H9 (cell line): ENCODE results near the gene ZFAND3. TPM values are rescaled to one million over a fixed set of nuclear protein-coding genes. Genes with fewer than 3 reads are reported as not detected.

ENCODE experiments used
- DNase-seq: peaks from one replicate; pipeline ENCODE4 v3.0.0-alpha.2; 2017
- H2AFZ ChIP-seq: one replicate; pipeline ENCODE4 v1.6.1; 2013; ENCODE audit warnings: mild to moderate bottlenecking, low read length, control low read depth, moderate library complexity
- H2AK5ac ChIP-seq: 2 replicates; pipeline ENCODE4 v1.6.1; 2013; ENCODE audit warnings: low read length, control low read depth, mixed read lengths; ENCODE audit not compliant: insufficient read length
- H2BK120ac ChIP-seq: one replicate; pipeline ENCODE4 v1.6.1; 2013; ENCODE audit warnings: low read depth, mild to moderate bottlenecking, low read length, control low read depth, inconsistent platforms; ENCODE audit not compliant: poor library complexity, severe bottlenecking
- H2BK12ac ChIP-seq: 2 replicates; pipeline ENCODE4 v1.6.1; 2013; ENCODE audit warnings: low read length, control low read depth, mixed read lengths, low read depth; ENCODE audit not compliant: insufficient read length
- H2BK15ac ChIP-seq: 2 replicates; pipeline ENCODE4 v1.6.1; 2013; ENCODE audit warnings: low read depth, low read length, control low read depth
- H2BK20ac ChIP-seq: one replicate; pipeline ENCODE4 v1.6.1; 2013; ENCODE audit warnings: low read depth, mild to moderate bottlenecking, low read length, control low read depth, inconsistent platforms; ENCODE audit not compliant: poor library complexity, severe bottlenecking
- H2BK5ac ChIP-seq: 2 replicates; pipeline ENCODE4 v1.6.1; 2013; ENCODE audit warnings: low read length, control low read depth, mixed read lengths; ENCODE audit not compliant: insufficient read length
- H3K14ac ChIP-seq: 2 replicates; pipeline ENCODE4 v1.6.1; 2013; ENCODE audit warnings: low read length, control low read depth; ENCODE audit not compliant: insufficient read depth
- H3K18ac ChIP-seq: 2 replicates; pipeline ENCODE4 v1.6.1; 2013; ENCODE audit warnings: low read depth, mild to moderate bottlenecking, mixed read lengths, low read length, control low read depth; ENCODE audit not compliant: insufficient read length
- H3K23ac ChIP-seq: 2 replicates; pipeline ENCODE4 v1.6.1; 2013; ENCODE audit warnings: low read length, control low read depth, mixed read lengths, low read depth; ENCODE audit not compliant: insufficient read length
- H3K23me2 ChIP-seq: 2 replicates; pipeline ENCODE4 v1.6.1; 2013; ENCODE audit warnings: low read depth, mild to moderate bottlenecking, mixed read lengths, low read length, control low read depth; ENCODE audit not compliant: insufficient read length, poor library complexity, severe bottlenecking
- H3K27ac ChIP-seq: 2 replicates; pipeline ENCODE4 v1.5.1; 2013; ENCODE audit warnings: low read length, control low read depth, mixed read lengths, low read depth; ENCODE audit not compliant: insufficient read length
- H3K27me3 ChIP-seq: 2 replicates; pipeline ENCODE4 v1.6.1; 2013; ENCODE audit warnings: low read length, control low read depth, inconsistent platforms; ENCODE audit not compliant: insufficient read depth
- H3K4ac ChIP-seq: 2 replicates; pipeline ENCODE4 v1.6.1; 2013; ENCODE audit warnings: low read depth, mild to moderate bottlenecking, control low read depth, inconsistent platforms, low read length, moderate library complexity
- H3K4me1 ChIP-seq: 2 replicates; pipeline ENCODE4 v1.6.1; 2013; ENCODE audit warnings: low read length, control low read depth, inconsistent platforms; ENCODE audit not compliant: insufficient read depth
- H3K4me2 ChIP-seq: 2 replicates; pipeline ENCODE4 v1.6.1; 2013; ENCODE audit warnings: low read length, control low read depth, mixed read lengths; ENCODE audit not compliant: insufficient read length, insufficient read depth
- H3K56ac ChIP-seq: 2 replicates; pipeline ENCODE4 v1.6.1; 2013; ENCODE audit warnings: low read depth, mild to moderate bottlenecking, mixed read lengths, low read length, control low read depth; ENCODE audit not compliant: insufficient read length
- H3K79me1 ChIP-seq: 2 replicates; pipeline ENCODE4 v1.6.1; 2013; ENCODE audit warnings: low read depth, mild to moderate bottlenecking, moderate library complexity, low read length, control low read depth, inconsistent platforms; ENCODE audit not compliant: insufficient read depth, poor library complexity, severe bottlenecking
- H3K79me2 ChIP-seq: 2 replicates; pipeline ENCODE4 v1.6.1; 2013; ENCODE audit warnings: low read length, control low read depth, inconsistent platforms; ENCODE audit not compliant: insufficient read depth
- H3K9ac ChIP-seq: 2 replicates; pipeline ENCODE4 v1.6.1; 2013; ENCODE audit warnings: low read length, control low read depth, mixed read lengths; ENCODE audit not compliant: insufficient read length; ENCODE audit errors: extremely low read depth
- H3K9me3 ChIP-seq: one replicate; pipeline ENCODE4 v1.6.1; 2013; ENCODE audit warnings: low read depth, low read length, inconsistent platforms; ENCODE audit not compliant: control insufficient read depth
- H3T11ph ChIP-seq: one replicate; pipeline ENCODE4 v1.6.1; 2013; ENCODE audit warnings: mild to moderate bottlenecking, low read length, control low read depth, inconsistent platforms
- H4K20me1 ChIP-seq: one replicate; pipeline ENCODE4 v1.6.1; 2013; ENCODE audit not compliant: control insufficient read depth, insufficient read length, insufficient read depth
- H4K5ac ChIP-seq: 2 replicates; pipeline ENCODE4 v1.6.1; 2013; ENCODE audit warnings: low read depth, mild to moderate bottlenecking, mixed read lengths, low read length, control low read depth; ENCODE audit not compliant: insufficient read length
- H4K8ac ChIP-seq: replicated peaks from 2 replicates; pipeline ENCODE4 v1.6.1; 2013; ENCODE audit warnings: low read length, control low read depth, mixed read lengths, low read depth; ENCODE audit not compliant: insufficient read length
- H4K91ac ChIP-seq: 2 replicates; pipeline ENCODE4 v1.6.1; 2013; ENCODE audit warnings: low read depth, mild to moderate bottlenecking, moderate library complexity, mixed read lengths, low read length, control low read depth; ENCODE audit not compliant: insufficient read length
- H3K27ac Mint-ChIP-seq, 3 experiments: 2 replicates in 2 of 3; 3 replicates in 1 of 3; pipeline ENCODE4 v1.8.0; 2020 to 2021; ENCODE audit warnings: mixed read lengths in 3 of 3, mild to moderate bottlenecking in 1 of 3, moderate library complexity in 1 of 3
- H3K27me3 Mint-ChIP-seq: 2 replicates; pipeline ENCODE4 v1.8.0; 2021; ENCODE audit warnings: low read depth, mild to moderate bottlenecking, moderate library complexity, mixed read lengths
- H3K36me3 Mint-ChIP-seq, 3 experiments: 2 replicates in 2 of 3; 3 replicates in 1 of 3; pipeline ENCODE4 v1.8.0; 2020 to 2021; ENCODE audit warnings: low read depth in 3 of 3, mixed read lengths in 3 of 3; ENCODE audit not compliant: insufficient read depth in 1 of 3
- H3K4me1 Mint-ChIP-seq, 2 experiments: 2 replicates each; pipeline ENCODE4 v1.8.0; 2020; ENCODE audit warnings: mixed read lengths in 2 of 2
- H3K4me3 Mint-ChIP-seq, 2 experiments: 2 replicates in 1 of 2; 3 replicates in 1 of 2; pipeline ENCODE4 v1.8.0; 2020 to 2021; ENCODE audit warnings: mild to moderate bottlenecking in 2 of 2, mixed read lengths in 2 of 2, moderate library complexity in 1 of 2
- H3K9me3 Mint-ChIP-seq, 2 experiments: 2 replicates in 1 of 2; 3 replicates in 1 of 2; pipeline ENCODE4 v1.8.0; 2020; ENCODE audit warnings: mild to moderate bottlenecking in 2 of 2, mixed read lengths in 2 of 2, moderate library complexity in 1 of 2
- WGBS: extraction: QIAGEN DNeasy Blood & Tissue Kit; methylation state at CpG from one replicate; pipeline ENCODE4 v1.1.7; 2013; ENCODE audit warnings: missing lambda C conversion rate, low lambda C conversion rate, mixed read lengths; ENCODE audit not compliant: insufficient read length; ENCODE audit errors: extremely low coverage; 5-methylcytosine and 5-hydroxymethylcytosine counted together
- total RNA-seq: library from RNA; stranded (reverse); gene quantifications from 2 replicates; pipeline ENCODE4 v1.2.1, GENCODE V29; 2021
- TF ChIP-seq, protein P1 (sequence below): fragments of 200-600 bp; sonication (generic); conservative IDR thresholded peaks from 3 replicates; pipeline ENCODE4 v1.8.0; 2021; ENCODE audit warnings: antibody characterized with exemption, mild to moderate bottlenecking

Gene ZFAND3
- total RNA-seq, 1 experiment from 2014 or later: 57.7 TPM

DNA sequence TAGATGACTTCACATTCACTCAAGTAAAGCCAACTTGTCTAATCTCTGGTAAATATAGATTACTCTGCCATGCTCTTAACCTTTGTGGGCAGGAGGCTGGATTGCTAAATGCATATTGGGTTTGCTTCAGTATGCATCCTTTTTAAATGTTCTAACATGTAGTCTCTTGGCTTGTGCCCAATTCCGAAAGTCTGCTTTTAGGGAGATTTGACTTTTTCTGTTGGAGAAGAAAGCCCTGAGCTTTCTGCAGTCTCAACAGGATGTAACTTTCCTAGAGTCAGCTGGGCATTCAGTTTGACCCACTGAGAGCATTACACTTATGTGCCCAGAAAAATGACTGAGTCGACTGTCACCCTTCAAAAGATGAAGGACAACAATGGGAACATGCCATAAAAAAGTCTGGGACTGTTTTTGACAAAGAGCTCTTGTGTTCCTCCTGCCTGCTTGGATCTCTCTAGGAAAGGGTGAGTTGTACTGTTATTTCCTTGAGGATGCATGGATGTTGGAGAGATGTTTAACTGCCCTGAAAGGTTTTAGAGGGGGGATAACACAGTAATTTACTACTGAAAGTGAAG is 299.4 kb downstream of the ZFAND3 start:
- H3K4me3 Mint-ChIP-seq: no peak overlapping the region
- Histone ChIP-seq H3K4ac (no peak overlapping the region), H2BK15ac (no peak overlapping the region), H4K20me1 (no peaks in the 10 kb centered on the region), H3K4me2 (no peak overlapping the region), H3K56ac (no peak overlapping the region), H3K23ac (no peak overlapping the region), H3K14ac (no peak overlapping the region), H3K27me3 (no peaks in the 10 kb centered on the region), H3K79me1 (no peaks in the 10 kb centered on the region), H2BK20ac (peak overlapping the region; percentile 34), H2AK5ac (no peak overlapping the region), H3T11ph (no peak overlapping the region), H3K27ac (no peak overlapping the region), H3K9ac (no peak overlapping the region), H2BK120ac (no peak overlapping the region), H3K9me3 (no peaks in the 10 kb centered on the region), H2AFZ (no peak overlapping the region), H4K8ac (no peak overlapping the region), H3K79me2 (no peaks in the 10 kb centered on the region), H3K23me2 (no peaks in the 10 kb centered on the region), H2BK12ac (no peak overlapping the region), H4K91ac (no peak overlapping the region), H2BK5ac (no peak overlapping the region), H4K5ac (no peak overlapping the region), H3K4me1 (0 out of 2 replicates have a peak, but pooled peaks cover 2% of the 10 kb centered on the region), H3K18ac (no peak overlapping the region)
- peaks cover 6 to 8% (median 8%) of the 10 kb centered on the region in 3 experiments; a peak in 6 of 7 replicates for H3K36me3 Mint-ChIP-seq
- H3K27ac Mint-ChIP-seq: no peak overlapping the region
- DNase-seq: no peak
- peaks cover 16 to 17% of the 10 kb centered on the region in 2 experiments for H3K4me1 Mint-ChIP-seq
- no CpG with 5 or more reads among the region's 2 CpGs for WGBS
- TF ChIP-seq, protein P1, sequence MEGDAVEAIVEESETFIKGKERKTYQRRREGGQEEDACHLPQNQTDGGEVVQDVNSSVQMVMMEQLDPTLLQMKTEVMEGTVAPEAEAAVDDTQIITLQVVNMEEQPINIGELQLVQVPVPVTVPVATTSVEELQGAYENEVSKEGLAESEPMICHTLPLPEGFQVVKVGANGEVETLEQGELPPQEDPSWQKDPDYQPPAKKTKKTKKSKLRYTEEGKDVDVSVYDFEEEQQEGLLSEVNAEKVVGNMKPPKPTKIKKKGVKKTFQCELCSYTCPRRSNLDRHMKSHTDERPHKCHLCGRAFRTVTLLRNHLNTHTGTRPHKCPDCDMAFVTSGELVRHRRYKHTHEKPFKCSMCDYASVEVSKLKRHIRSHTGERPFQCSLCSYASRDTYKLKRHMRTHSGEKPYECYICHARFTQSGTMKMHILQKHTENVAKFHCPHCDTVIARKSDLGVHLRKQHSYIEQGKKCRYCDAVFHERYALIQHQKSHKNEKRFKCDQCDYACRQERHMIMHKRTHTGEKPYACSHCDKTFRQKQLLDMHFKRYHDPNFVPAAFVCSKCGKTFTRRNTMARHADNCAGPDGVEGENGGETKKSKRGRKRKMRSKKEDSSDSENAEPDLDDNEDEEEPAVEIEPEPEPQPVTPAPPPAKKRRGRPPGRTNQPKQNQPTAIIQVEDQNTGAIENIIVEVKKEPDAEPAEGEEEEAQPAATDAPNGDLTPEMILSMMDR: no peak
- no peaks in the 10 kb centered on the region for H3K9me3 Mint-ChIP-seq
- H3K27me3 Mint-ChIP-seq: no peaks in the 10 kb centered on the region
